ENCODE results near the gene PSMB8. TPM values are rescaled to one million over a fixed set of nuclear protein-coding genes. Genes with fewer than 3 reads are reported as not detected.

Gene PSMB8
- total RNA-seq, 6 donors from 2014 or later = 48.2 to 110 (median 71.7) TPM

- TF ChIP-seq POLR2AphosphoS5 (IDR thresholded peaks at IDR 0.05) = no peak
- TF ChIP-seq POLR2A (IDR thresholded peaks at IDR 0.05) = no peak
- no peak for TF ChIP-seq CTCF (IDR thresholded peaks at IDR 0.05)
- TF ChIP-seq EP300 (IDR thresholded peaks at IDR 0.05) = no peak
- H3K4me1 ChIP-seq = peaks cover 0 to 7% (median 3%) of the 10 kb centered on the region in 4 donors
- peak in 1 of 2 donors; percentile 21 for ATAC-seq (ENCODE audit: low FRiP score in 2 of 2)
- no peak for DNase-seq
- WGBS, 2 donors = 94% methylated on average over 5 of the region's 5 CpGs
- H3K27me3 ChIP-seq = no peaks in the 10 kb centered on the region
- no peak overlapping the region for H3K27ac ChIP-seq
- no peak overlapping the region for H3K4me3 ChIP-seq
- no peaks in the 10 kb centered on the region for H3K9me3 ChIP-seq
- peaks cover 12 to 66% (median 45%) of the 10 kb centered on the region in 4 donors for H3K36me3 ChIP-seq
These were observed 13.8 kb downstream of the PSMB8 start for GRCh38 chr6:32830017-32830416.

GRCh38 chr6:32829495-32829894 is 14.4 kb downstream of the PSMB8 start:
- Histone ChIP-seq H3K4me3 (no peak overlapping the region), H3K27ac (no peak overlapping the region), H3K9me3 (no peaks in the 10 kb centered on the region), H3K36me3 (peaks cover 12 to 61% (median 43%) of the 10 kb centered on the region in 4 donors), H3K4me1 (peaks cover 0 to 7% (median 3%) of the 10 kb centered on the region in 4 donors), H3K27me3 (no peaks in the 10 kb centered on the region)
- WGBS, 2 donors = 65 to 73% methylated on average over 7 of the region's 7 CpGs
- ATAC-seq (ENCODE audit: low FRiP score in 2 of 2) (no peak), DNase-seq (peak in 1 of 2 donors; percentile 44)
- no peak for TF ChIP-seq EP300 (IDR thresholded peaks at IDR 0.05)
- TF ChIP-seq CTCF (IDR thresholded peaks at IDR 0.05) = no peak
- TF ChIP-seq POLR2AphosphoS5 (IDR thresholded peaks at IDR 0.05) = no peak
- TF ChIP-seq POLR2A (IDR thresholded peaks at IDR 0.05) = no peak

GRCh38 chr6:32827025-32827424 is 16.8 kb downstream of the PSMB8 start:
- no peak for ATAC-seq (ENCODE audit: low FRiP score in 2 of 2)
- Histone ChIP-seq H3K36me3 (peaks cover 12 to 44% (median 36%) of the 10 kb centered on the region in 4 donors), H3K4me1 (peaks cover 0 to 7% (median 3%) of the 10 kb centered on the region in 4 donors), H3K27ac (peak overlapping the region in 1 of 4 donors; percentile 10), H3K27me3 (no peaks in the 10 kb centered on the region), H3K4me3 (no peak overlapping the region), H3K9me3 (no peaks in the 10 kb centered on the region)
- TF ChIP-seq POLR2A (IDR thresholded peaks at IDR 0.05) (no peak), POLR2AphosphoS5 (IDR thresholded peaks at IDR 0.05) (no peak), EP300 (IDR thresholded peaks at IDR 0.05) (no peak), CTCF (IDR thresholded peaks at IDR 0.05) (no peak)
- no peak for DNase-seq
- WGBS, 2 donors = 76 to 83% methylated on average over 3 of the region's 3 CpGs

DNA sequence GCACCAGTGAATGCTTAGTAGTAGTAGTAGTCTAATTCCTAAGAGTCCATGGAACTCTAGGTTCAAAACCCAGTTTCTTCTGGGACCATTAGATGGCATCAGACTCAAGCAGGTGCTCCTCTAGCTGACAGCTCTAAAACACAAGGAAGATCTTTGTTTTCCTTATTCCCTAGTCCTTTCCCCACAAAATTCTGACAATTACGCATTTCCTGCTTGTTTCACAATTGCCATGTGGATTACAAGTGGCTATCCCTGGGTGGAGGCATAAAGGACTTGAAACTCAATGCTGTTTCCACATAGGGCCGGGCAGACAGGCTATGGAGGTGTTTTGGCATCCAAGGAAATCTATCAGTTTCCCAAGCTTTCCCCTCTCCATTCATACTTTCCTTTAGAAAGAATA is 17.9 kb downstream of the PSMB8 start:
- TF ChIP-seq CTCF (IDR thresholded peaks at IDR 0.05) = peak in 3 of 6 experiments; percentile 22 to 51 (median 39)
- no peak for TF ChIP-seq POLR2A (IDR thresholded peaks at IDR 0.05)
- no peaks in the 10 kb centered on the region for H3K9me3 ChIP-seq
- 30 to 44% methylated on average over 2 of the region's 2 CpGs for WGBS, 2 donors
- DNase-seq (no peak), ATAC-seq (ENCODE audit: low FRiP score in 2 of 2) (peak in 1 of 2 donors; percentile 45)
- peaks cover 7 to 38% (median 30%) of the 10 kb centered on the region in 4 donors for H3K36me3 ChIP-seq
- no peaks in the 10 kb centered on the region for H3K27me3 ChIP-seq
- peak overlapping the region in 2 of 4 donors; percentile 9 to 46 for H3K27ac ChIP-seq
- peaks cover 0 to 7% (median 3%) of the 10 kb centered on the region in 4 donors for H3K4me1 ChIP-seq
- no peak overlapping the region for H3K4me3 ChIP-seq

DNA sequence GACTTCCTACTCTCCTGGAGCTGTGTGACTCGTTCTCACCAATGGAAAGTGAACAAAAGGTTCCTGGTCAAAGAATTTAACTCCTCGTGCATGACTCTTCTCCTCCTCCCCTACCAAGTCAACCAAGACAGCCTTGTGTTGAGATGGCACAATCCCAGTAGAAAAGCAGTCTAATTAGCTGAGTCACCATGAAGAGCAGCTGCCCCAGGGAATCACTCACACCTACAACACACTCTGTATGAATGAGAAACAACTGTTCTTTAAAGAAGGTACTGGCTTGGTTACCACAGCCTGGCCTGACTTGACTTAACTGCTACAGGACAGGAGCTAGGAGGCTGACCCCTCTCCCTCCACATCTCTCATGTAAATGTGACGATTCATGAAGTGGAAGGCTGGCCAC is 24.1 kb downstream of the PSMB8 start:
- no peaks in the 10 kb centered on the region for H3K9me3 ChIP-seq
- no peaks in the 10 kb centered on the region for H3K36me3 ChIP-seq
- no peak for ATAC-seq (ENCODE audit: low FRiP score in 2 of 2)
- TF ChIP-seq POLR2AphosphoS5 (IDR thresholded peaks at IDR 0.05) (no peak), EP300 (IDR thresholded peaks at IDR 0.05) (no peak), POLR2A (IDR thresholded peaks at IDR 0.05) (no peak), CTCF (IDR thresholded peaks at IDR 0.05) (no peak)
- no peaks in the 10 kb centered on the region for H3K27me3 ChIP-seq
- DNase-seq = no peak
- H3K4me3 ChIP-seq = no peak overlapping the region
- no peak overlapping the region for H3K27ac ChIP-seq
- no peaks in the 10 kb centered on the region for H3K4me1 ChIP-seq
- 75 to 76% methylated on average over 2 to 3 of the region's 3 CpGs for WGBS, 2 donors

Data from upper lobe of left lung (tissue), 6 donors.